Muscle layer of duodenum (tissue), 2 donors: ENCODE results near the gene SELP.

Experiments
- H3K27ac ChIP-seq: one replicate; pipeline ENCODE4 v1.7.0; 2013; ENCODE audit warnings: mild to moderate bottlenecking, low read length
- H3K27me3 ChIP-seq: one replicate; pipeline ENCODE4 v1.7.0; 2013; ENCODE audit warnings: low read depth, mild to moderate bottlenecking, control low read depth, low read length
- H3K36me3 ChIP-seq, 2 donors: one replicate each; pipeline ENCODE4 v1.7.0; 2013; ENCODE audit warnings: low read length in 2 of 2, control low read depth in 1 of 2, mild to moderate bottlenecking in 1 of 2; ENCODE audit not compliant: insufficient read depth in 2 of 2, control insufficient read depth in 1 of 2
- H3K4me1 ChIP-seq, 2 donors: one replicate each; pipeline ENCODE4 v1.7.0; 2013; ENCODE audit warnings: low read length in 2 of 2, mild to moderate bottlenecking in 2 of 2, control low read depth in 1 of 2, moderate library complexity in 1 of 2; ENCODE audit not compliant: insufficient read depth in 2 of 2, control insufficient read depth in 1 of 2
- H3K4me3 ChIP-seq, 2 donors: one replicate each; pipeline ENCODE4 v1.7.0; 2013; ENCODE audit warnings: low read length in 2 of 2, low read depth in 1 of 2, mild to moderate bottlenecking in 1 of 2
- H3K9me3 ChIP-seq, 2 donors: one replicate each; pipeline ENCODE4 v1.7.0; 2013; ENCODE audit warnings: low read length in 2 of 2, control low read depth in 1 of 2, mild to moderate bottlenecking in 1 of 2; ENCODE audit not compliant: control insufficient read depth in 1 of 2
- donor health status: healthy.

Gene SELP

DNA sequence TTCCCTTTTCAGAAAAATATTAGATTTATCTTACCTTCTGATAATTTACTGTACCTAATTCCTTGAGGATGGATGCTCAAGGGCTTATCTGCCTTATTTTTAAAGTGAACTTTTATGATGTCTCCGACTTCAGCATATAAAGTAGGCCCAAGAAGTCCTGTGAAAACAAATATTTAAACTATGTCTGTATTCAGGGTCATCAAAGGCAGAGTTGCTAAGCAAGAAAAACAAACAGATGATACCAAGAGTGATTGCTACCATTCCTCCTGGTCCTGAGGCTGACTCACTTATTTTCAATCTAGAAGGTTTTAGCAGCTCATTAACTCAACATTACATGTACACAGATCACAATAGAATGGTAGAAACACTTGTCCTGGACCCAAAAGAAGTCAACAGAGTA, 57.7 kb downstream of the SELP start:
- H3K27me3 ChIP-seq: no peaks in the 10 kb centered on the region
- H3K27ac ChIP-seq: no peak overlapping the region
- no peak overlapping the region for H3K4me3 ChIP-seq
- no peaks in the 10 kb centered on the region for H3K9me3 ChIP-seq
- H3K36me3 ChIP-seq: no peaks in the 10 kb centered on the region
- no peaks in the 10 kb centered on the region for H3K4me1 ChIP-seq

- Histone ChIP-seq H3K27me3 (no peaks in the 10 kb centered on the region), H3K4me3 (no peak overlapping the region), H3K9me3 (no peaks in the 10 kb centered on the region), H3K36me3 (no peaks in the 10 kb centered on the region), H3K27ac (no peak overlapping the region), H3K4me1 (no peaks in the 10 kb centered on the region)
These were observed 58.5 kb downstream of the SELP start for GRCh38 chr1:169571450-169571849.

- Histone ChIP-seq H3K27ac (no peak overlapping the region), H3K36me3 (no peaks in the 10 kb centered on the region), H3K9me3 (no peaks in the 10 kb centered on the region), H3K27me3 (no peaks in the 10 kb centered on the region), H3K4me3 (no peak overlapping the region), H3K4me1 (no peaks in the 10 kb centered on the region)
These were observed 59.8 kb downstream of the SELP start for GRCh38 chr1:169570172-169570574.

- Histone ChIP-seq H3K9me3 (no peaks in the 10 kb centered on the region), H3K4me3 (no peak overlapping the region), H3K27ac (no peak overlapping the region)
These were observed 61.4 kb downstream of the SELP start for GRCh38 chr1:169568497-169568896.

DNA sequence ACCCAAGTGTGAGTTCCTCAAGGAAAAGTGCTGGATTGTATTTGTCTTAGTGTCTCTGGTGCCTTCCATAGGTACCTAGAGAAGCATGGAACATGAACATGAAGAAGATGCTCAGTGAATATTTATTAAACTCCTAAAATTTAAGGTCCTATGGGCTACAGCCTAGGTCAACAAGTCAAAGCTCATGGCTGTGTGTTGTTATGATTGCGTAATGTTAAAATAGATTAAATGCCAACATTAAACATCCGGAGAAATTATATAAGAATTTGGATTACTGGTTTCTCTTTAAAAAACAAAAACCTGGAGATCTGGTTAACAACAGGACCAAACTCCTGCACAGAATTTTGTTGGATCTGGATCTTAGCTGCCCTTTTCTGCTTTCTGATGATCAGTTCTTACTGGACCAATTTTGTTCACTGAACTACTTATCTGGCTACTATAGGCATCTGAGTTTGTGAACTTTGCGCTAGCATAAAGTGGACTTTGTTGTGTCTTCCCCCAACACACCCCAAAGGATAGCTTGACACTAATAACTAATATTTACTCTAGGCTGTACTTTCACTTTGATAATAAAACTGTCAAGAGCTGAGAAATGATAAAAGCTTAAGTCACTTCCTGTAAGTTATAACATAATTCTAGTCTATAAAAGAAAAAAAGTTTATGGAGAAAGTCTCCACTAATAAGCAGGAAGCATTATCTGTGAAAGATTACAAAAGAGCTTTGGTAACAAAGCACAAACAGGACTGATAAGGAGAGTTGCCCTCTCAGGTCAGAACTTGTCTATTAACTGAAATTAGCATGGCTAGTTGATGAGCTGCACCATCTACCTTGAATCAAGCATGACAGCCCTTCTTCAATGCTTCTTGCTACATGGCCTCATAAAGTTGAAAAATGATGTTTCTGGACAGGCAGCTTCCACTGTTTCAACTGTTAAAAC, 64.3 kb downstream of the SELP start:
- Histone ChIP-seq H3K27me3 (no peaks in the 10 kb centered on the region), H3K4me3 (no peak overlapping the region), H3K27ac (no peak overlapping the region), H3K4me1 (no peaks in the 10 kb centered on the region), H3K36me3 (no peaks in the 10 kb centered on the region), H3K9me3 (peaks cover 0 to 6% of the 10 kb centered on the region in 2 donors)

More at GRCh38 chr1:169568497-169568896, 61.4 kb downstream of the SELP start:
- Histone ChIP-seq H3K4me1 (no peaks in the 10 kb centered on the region), H3K36me3 (no peaks in the 10 kb centered on the region), H3K27me3 (no peaks in the 10 kb centered on the region)

- H3K36me3 ChIP-seq: no peaks in the 10 kb centered on the region
- no peaks in the 10 kb centered on the region for H3K27me3 ChIP-seq
- no peaks in the 10 kb centered on the region for H3K4me1 ChIP-seq
- H3K27ac ChIP-seq: no peak overlapping the region
- H3K4me3 ChIP-seq: no peak overlapping the region
- peaks cover 0 to 6% of the 10 kb centered on the region in 2 donors for H3K9me3 ChIP-seq
These were observed 66.3 kb downstream of the SELP start for GRCh38 chr1:169563650-169564049.

- Histone ChIP-seq H3K27me3 (no peaks in the 10 kb centered on the region), H3K4me3 (no peak overlapping the region), H3K4me1 (no peaks in the 10 kb centered on the region), H3K36me3 (no peaks in the 10 kb centered on the region), H3K27ac (no peak overlapping the region), H3K9me3 (peaks cover 0 to 6% of the 10 kb centered on the region in 2 donors)
These were observed 66.8 kb downstream of the SELP start for GRCh38 chr1:169563019-169563615.

- H3K4me1 ChIP-seq: no peaks in the 10 kb centered on the region
- H3K9me3 ChIP-seq: peaks cover 0 to 6% of the 10 kb centered on the region in 2 donors
- H3K27ac ChIP-seq: no peak overlapping the region
- H3K4me3 ChIP-seq: no peak overlapping the region
- H3K27me3 ChIP-seq: no peaks in the 10 kb centered on the region
- no peaks in the 10 kb centered on the region for H3K36me3 ChIP-seq
These were observed 68.2 kb downstream of the SELP start for GRCh38 chr1:169561692-169562091.

- no peak overlapping the region for H3K27ac ChIP-seq
- no peaks in the 10 kb centered on the region for H3K36me3 ChIP-seq
These were observed 72.8 kb downstream of the SELP start for GRCh38 chr1:169557131-169557530.

GRCh38 chr1:169550294-169550693, 79.6 kb downstream of the SELP start:
- no peaks in the 10 kb centered on the region for H3K27me3 ChIP-seq
- H3K9me3 ChIP-seq: no peaks in the 10 kb centered on the region
- no peaks in the 10 kb centered on the region for H3K36me3 ChIP-seq
- no peak overlapping the region for H3K4me3 ChIP-seq
- H3K4me1 ChIP-seq: no peaks in the 10 kb centered on the region
- no peak overlapping the region for H3K27ac ChIP-seq

More at GRCh38 chr1:169557131-169557530, 72.8 kb downstream of the SELP start:
- Histone ChIP-seq H3K4me3 (no peak overlapping the region), H3K9me3 (no peaks in the 10 kb centered on the region), H3K27me3 (no peaks in the 10 kb centered on the region), H3K4me1 (no peaks in the 10 kb centered on the region)

GRCh38 chr1:169548282-169548681, 81.6 kb downstream of the SELP start:
- Histone ChIP-seq H3K36me3 (no peaks in the 10 kb centered on the region), H3K27me3 (no peaks in the 10 kb centered on the region), H3K27ac (no peak overlapping the region), H3K4me3 (no peak overlapping the region), H3K4me1 (no peaks in the 10 kb centered on the region), H3K9me3 (no peaks in the 10 kb centered on the region)
